HG02885 (cell line): ENCODE data around the gene RAB8B.
"Not testable (repeated sequence)": the region's sequence is repeated elsewhere in the genome, so short reads cannot be mapped to it uniquely, and the experiment has no call there.

Source experiments
- ATAC-seq: cut with Tn5 transposase; IDR thresholded peaks from one replicate; pipeline ENCODE4 v1.9.1; 2021; ENCODE audit warnings: mild to moderate bottlenecking; ENCODE audit not compliant: unreplicated experiment, poor library complexity

Gene RAB8B

DNA sequence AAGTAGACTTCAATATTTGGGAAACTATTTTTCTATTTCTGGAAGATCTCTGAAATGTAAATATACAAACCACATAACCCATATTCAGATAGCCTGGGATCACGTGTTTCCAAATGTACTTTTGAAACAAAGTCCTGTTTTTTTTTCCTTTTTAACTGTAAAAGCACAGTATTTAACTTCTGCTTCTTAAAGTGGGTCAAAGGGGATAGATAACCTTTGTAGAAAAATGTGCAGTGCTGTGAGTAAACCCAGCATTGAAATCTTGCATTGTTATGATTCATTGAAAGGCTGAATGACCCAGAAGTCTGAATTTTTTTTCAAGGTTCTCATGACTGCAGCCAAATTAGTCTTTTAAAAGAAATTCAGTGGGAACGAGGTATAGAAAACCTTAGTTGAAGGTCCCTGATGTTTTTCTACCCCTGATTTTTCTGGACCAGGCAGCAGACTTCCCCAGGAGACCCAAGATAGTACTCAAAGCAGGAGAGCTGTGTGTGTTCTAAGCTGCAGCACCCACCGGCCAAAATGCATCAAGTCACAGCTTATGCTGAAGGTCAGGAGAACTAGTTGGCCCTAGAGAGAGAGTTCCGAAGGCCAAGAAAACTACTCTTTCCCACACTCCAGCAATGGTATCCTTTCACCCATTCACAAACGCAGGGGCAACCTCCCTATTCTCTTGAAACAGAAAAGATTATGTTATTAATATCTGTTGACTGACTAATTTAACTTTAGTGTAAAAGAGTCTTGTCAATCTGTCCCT, 44.4 kb downstream of the RAB8B start:
- no peak for ATAC-seq

- no peak for ATAC-seq
Measured at GRCh38 chr15:63234451-63234870, 45.1 kb downstream of the RAB8B start.

DNA sequence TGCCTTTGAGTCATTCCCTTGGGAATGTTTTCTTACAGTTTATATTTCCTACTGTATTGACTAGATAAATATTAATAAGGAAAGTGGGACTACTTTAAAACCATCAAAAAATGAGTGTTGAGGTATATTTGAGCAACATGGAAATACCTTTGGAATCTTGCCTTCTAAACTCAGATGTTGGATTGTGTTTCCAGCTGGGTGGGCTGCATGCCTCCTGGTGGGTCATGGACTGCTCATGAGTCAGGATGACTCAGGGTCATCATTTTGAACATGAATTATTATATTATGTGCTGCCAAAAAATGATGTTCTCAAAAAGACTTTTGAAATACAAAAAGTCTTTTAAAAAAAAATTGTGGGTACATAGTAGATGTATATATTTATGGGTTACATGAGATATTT, 46.9 kb downstream of the RAB8B start:
- no peak for ATAC-seq

GRCh38 chr15:63237086-63237485, 47.7 kb downstream of the RAB8B start:
- not testable (repeated sequence) for ATAC-seq

GRCh38 chr15:63238171-63238570, 48.8 kb downstream of the RAB8B start:
- no peak for ATAC-seq

DNA sequence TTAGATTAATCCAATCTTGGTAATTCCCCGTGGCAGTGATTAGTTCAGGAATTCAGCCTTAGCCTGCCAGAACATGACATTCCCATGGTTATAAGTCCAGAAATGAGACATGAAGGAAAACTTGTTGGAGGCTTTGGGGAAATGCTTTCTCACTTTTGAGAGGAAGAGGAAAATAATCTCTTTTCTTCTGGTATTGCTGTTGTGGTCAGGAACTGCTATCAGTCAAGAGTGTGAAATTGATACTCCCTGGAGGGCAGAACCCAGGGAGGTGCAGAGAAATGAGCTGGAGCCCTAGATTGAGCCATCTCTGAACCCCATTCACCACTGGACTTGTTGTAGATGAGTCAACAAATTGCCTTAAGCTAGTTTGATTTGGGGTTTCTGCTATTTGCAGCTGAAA, 49.4 kb downstream of the RAB8B start:
- ATAC-seq: peak; percentile 48

- ATAC-seq: no peak
Measured at GRCh38 chr15:63240109-63240508, 50.7 kb downstream of the RAB8B start.

GRCh38 chr15:63241316-63241715, 51.9 kb downstream of the RAB8B start:
- no peak for ATAC-seq

DNA sequence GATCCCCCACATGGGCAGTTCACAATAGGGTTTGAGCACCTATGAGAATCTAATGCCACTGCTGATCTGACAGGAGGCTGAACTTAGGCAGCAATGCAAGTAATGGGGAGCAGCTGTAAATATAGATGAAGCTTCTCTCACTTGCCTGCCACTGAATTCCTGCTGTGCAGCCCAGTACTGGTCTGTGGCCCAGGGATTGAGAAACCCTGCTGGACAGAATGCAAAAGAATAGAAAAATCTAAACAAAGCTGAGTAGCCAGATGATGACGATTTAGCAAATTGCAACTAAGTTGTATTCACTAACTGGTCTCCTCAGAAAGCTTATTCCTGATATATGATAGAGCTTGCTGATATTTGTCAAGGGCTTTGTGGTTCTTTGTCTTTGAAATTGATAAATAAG, 53.7 kb downstream of the RAB8B start:
- no peak for ATAC-seq

DNA sequence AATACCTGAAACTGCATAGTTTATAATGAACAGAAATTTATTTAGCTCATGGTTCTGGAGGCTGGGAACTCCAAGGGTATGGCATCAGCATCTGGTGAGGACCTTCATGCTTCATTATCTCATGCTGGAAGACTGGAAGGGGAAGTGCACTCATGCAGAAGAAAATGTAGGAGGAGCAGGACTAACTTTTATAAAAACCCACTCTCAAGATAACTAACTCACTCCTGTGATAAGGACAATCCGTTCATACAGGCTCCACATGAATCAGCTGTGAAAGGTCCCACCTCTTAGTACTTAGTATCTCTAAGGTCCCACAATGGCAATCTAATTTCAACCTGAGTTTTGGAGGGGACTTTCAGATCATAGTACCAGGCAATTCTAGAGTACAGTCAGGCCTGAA, 54.4 kb downstream of the RAB8B start:
- ATAC-seq: no peak

GRCh38 chr15:63244399-63244798, 55.0 kb downstream of the RAB8B start:
- ATAC-seq: no peak

- ATAC-seq: no peak
Measured at GRCh38 chr15:63244976-63245645, 55.7 kb downstream of the RAB8B start.

GRCh38 chr15:63246691-63247469, 57.5 kb downstream of the RAB8B start:
- ATAC-seq: no peak

DNA sequence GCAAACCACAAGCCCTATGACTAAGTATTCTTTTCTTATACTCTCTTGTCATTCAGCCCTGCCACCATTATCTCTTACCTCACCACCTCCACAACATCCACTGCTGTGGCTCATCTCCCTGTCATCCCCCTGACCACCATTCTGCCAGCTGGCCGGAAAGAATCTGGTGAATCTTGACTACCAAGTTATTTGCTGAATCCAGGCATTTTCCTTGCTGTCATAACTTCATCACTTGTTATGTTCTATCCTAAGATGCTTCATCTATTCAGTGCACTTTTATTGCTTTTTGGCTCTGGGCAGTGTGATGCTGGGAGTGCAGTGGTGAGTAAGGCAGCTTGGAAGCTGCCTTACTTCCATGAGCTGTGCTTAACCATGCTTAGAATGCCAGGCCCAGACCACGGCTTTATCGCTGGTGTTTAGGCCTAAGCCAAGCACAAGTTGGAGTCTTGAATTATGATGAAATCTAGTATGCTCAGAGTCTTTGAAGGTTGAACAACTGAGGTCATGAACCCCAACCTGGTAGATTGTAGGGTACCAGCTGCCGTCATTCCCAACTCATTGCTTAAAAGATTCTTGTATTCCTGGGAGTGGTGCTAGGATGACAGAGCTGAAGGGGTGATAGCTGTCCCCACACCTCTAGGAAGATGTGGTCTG, 61.0 kb downstream of the RAB8B start:
- no peak for ATAC-seq

DNA sequence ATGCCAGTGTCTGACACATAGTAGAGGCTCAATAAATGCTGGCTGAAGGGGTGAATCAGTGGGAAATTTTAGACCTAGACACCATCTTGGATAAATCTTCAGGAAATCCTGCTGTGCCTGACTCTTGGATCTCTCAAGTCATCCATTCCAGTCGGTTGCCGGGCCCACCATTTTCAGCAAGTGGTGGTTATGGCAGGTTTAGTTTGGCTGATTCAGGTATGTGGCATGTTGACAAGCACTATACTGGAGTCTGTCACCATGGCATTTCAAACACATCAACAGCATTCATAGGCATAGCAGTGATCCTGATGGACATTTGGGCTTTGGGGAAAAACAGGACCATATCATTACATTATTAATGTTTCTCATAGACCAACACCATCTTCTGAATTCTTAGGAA, 62.3 kb downstream of the RAB8B start:
- ATAC-seq: no peak

GRCh38 chr15:63252292-63252691, 62.9 kb downstream of the RAB8B start:
- no peak for ATAC-seq

GRCh38 chr15:63254991-63255390, 65.6 kb downstream of the RAB8B start:
- no peak for ATAC-seq

- no peak for ATAC-seq
Measured at GRCh38 chr15:63255489-63255990, 66.1 kb downstream of the RAB8B start.

DNA sequence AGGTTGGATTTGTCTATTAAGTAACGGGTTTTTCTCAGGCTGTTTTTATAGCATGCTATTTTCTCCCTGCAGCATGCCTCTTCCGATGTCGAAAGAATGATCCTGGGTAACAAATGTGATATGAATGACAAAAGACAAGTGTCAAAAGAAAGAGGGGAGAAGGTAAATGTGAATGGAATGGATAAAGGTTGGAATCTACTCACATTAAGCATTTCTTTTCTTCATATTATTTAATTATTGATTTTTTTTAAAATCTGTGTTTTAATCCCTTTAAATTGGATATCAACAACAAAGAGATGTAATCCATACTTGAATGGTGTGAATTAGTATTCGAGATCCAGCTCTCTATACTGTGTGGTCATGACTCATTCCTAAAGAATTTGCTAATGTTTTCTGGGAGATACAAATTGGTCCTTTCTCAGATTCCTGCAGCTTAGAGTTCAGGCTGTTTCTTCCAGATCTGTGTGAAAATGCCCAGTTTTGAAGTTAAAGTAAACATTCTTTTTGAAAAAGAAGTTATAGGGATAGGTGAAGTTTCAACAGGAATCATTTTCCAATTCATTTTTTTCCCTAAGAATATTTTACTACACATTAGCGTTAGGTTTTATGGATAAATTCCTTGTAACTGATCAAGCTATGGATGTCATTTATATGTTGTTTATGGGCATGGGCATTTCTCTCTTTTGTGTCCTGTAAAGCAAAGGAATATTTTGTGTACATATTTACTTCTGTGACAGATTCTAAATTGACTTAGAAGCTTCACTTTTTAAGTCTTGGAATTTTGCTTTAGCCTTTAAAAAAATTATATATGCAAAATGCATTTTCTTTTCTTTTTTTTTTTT, 67.2 kb downstream of the RAB8B start:
- ATAC-seq: no peak

DNA sequence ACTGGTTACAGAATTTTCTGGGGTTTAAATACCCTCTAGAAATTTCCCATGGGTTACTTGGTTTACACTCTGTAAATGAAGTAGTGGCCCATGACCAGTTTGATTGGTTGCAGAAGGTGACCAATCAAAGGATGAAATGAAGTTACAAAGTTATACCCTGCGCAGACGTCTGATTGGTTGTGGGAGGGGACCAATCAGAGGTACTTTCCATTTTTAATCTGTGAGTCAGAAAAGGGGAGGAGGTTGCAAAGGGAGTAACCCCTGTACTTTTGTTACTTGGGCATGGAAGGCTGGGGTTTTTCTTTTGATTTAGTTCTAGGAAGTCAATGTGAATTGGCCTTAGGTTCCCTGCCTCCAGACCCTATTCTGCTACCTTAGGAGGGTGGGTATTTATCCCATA, 69.3 kb downstream of the RAB8B start:
- no peak for ATAC-seq
